ENCODE data around the gene LRRC8D. TPM values are rescaled to one million over a fixed set of nuclear protein-coding genes. Genes with fewer than 3 reads are reported as not detected.
A peak's percentile ranks its signal among the peaks of the same experiment; 100 is the strongest.

Gene LRRC8D
- total and polyA plus RNA-seq, 2 of the 4 experiments (the other 2 are of a cell fraction), result 34.1 to 35.3 TPM

DNA sequence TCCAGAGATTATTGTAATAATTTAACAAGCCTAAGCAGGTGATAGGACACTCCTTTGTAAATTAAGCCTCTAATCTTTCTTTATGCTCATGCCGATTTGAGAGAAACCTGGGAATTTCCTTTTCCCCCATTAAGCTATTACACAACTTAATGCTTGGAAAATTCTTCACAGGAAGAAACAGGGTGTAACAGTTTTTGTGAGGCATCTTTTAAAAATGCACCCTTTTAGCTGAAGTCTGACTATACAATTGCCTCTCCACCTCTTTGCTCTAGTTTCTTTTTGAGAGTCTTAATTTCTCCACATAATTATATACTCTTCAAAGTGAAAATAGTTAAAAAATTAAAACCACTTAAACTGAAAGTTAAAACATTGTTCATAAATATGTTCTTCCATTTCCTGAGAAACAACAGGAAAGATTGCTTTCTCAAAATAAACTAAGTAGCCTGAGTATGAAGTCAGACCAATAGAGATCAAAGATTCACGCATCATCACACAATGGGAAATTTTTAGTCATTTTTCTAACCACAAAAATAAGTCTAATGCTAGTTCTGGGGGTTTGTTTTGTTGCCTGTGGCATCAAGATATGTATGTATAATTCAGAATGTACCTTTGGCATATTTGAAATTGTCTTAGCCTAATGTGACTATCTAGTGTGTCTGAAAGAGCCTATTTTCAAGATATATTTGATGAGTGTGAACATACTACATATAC lies 34.7 kb downstream of the LRRC8D start:
- H2BK20ac ChIP-seq (ENCODE audit: low read depth, low read length), result no peak overlapping the region; the same call in 1 of the 2 replicates
- H3K27ac ChIP-seq (ENCODE audit: insufficient read depth, low read length), result peak overlapping the region; percentile 37; the same call in 1 of the 2 replicates
- peak overlapping the region; percentile 87 for H2BK5ac ChIP-seq (ENCODE audit: low read depth, low read length, poor library complexity, severe bottlenecking)
- ATAC-seq (ENCODE audit: low read depth), result peak; percentile 87
- peak overlapping the region; percentile 26 to 35; a peak in 2 of 4 replicates for H4K8ac ChIP-seq (ENCODE audit: low read depth in 2 of 2, low read length in 2 of 2)
- H3K18ac ChIP-seq (ENCODE audit: low read depth, low read length), result peak overlapping the region; percentile 61; the same call in 1 of the 2 replicates
- H3K9me1 ChIP-seq (ENCODE audit: insufficient read depth, low read length), result peaks cover 4% of the 10 kb centered on the region; the same call in 1 of the 2 replicates
- H3K4me1 ChIP-seq (ENCODE audit: control insufficient read depth, insufficient read depth, low read length), result peaks cover 4% of the 10 kb centered on the region; the same call in 1 of the 2 replicates
- H3K9me3 ChIP-seq (ENCODE audit: control insufficient read depth, insufficient read depth, low read length), result no peaks in the 10 kb centered on the region
- CTCF ChIA-PET, result interaction anchor here (0.7 kb wide), 1 partner anchor 12 kb away, joined by 3 read pairs; no protein-coding TSS in a partner anchor
- peak overlapping the region; percentile 54; the same call in 1 of the 2 replicates for H3K4ac ChIP-seq (ENCODE audit: low read depth, low read length)
- H3K9ac ChIP-seq (ENCODE audit: low read depth, low read length), result peak overlapping the region; percentile 29; the same call in 1 of the 2 replicates
- peaks cover 34 to 59% of the 10 kb centered on the region in 2 experiments for H3K79me1 ChIP-seq (ENCODE audit: low read depth in 1 of 2, low read length in 2 of 2)
- DNase-seq, result peak; percentile 67
- no CpG with 5 or more reads among the region's 2 CpGs for WGBS, 2 experiments (ENCODE audit: extremely low coverage in 2 of 2, insufficient read length in 1 of 2)
- H2AK5ac ChIP-seq (ENCODE audit: low read depth, low read length), result no peak overlapping the region
- no peak overlapping the region; the same call in 1 of the 2 replicates for H3K4me3 ChIP-seq (ENCODE audit: insufficient read depth, low read depth, low read length)
- peak overlapping the region; percentile 50 for H2BK15ac ChIP-seq (ENCODE audit: low read depth, low read length)
- no peak overlapping the region for H3K56ac ChIP-seq (ENCODE audit: extremely low read depth, insufficient read depth, low read length)
- H3K4me2 ChIP-seq (ENCODE audit: low read depth, low read length), result peak overlapping the region; percentile 70; the same call in 1 of the 2 replicates
- H2BK120ac ChIP-seq (ENCODE audit: low read depth, low read length), result peak overlapping the region; percentile 60; the same call in 1 of the 2 replicates
- no peak overlapping the region; the same call in 1 of the 2 replicates for H4K5ac ChIP-seq (ENCODE audit: low read depth, low read length)
- no peaks in the 10 kb centered on the region for H3K27me3 ChIP-seq (ENCODE audit: control insufficient read depth, insufficient read depth, low read length)
- dilution Hi-C loops (cut with HindIII; ENCODE audit: low sequenced_read_pairs, unreplicated experiment) (no loop called here), intact Hi-C loops (cut with micrococcal nuclease) (no loop called here), in situ Hi-C loops (cut with MboI; ENCODE audit: low sequenced_read_pairs) (no loop called here)
- POLR2A ChIA-PET (ENCODE audit: unreplicated experiment), result no interaction called here
- H2AFZ ChIP-seq (replicated peaks; ENCODE audit: low read length, poor library complexity), result no peak overlapping the region
- H3K14ac ChIP-seq (replicated peaks; ENCODE audit: low read depth, low read length), result peak overlapping the region; percentile 8; the same call in 1 of the 2 replicates
- H3K36me3 ChIP-seq (ENCODE audit: control insufficient read depth, insufficient read depth, low read length), result peaks cover 5% of the 10 kb centered on the region; the same call in 1 of the 2 replicates
- H4K20me1 ChIP-seq (ENCODE audit: insufficient read depth, low read length), result no peaks in the 10 kb centered on the region
- H3K23ac ChIP-seq (ENCODE audit: low read depth, low read length), result peak overlapping the region; percentile 52; the same call in 1 of the 2 replicates
- H2AK9ac ChIP-seq (replicated peaks; ENCODE audit: low read depth, low read length, poor library complexity), result no peak overlapping the region
- BruUV-seq (replicated peaks), result no TSS peak
- no peak overlapping the region for H4K91ac ChIP-seq (ENCODE audit: insufficient read depth, low read depth, low read length)
- TF ChIP-seq FOS (IDR thresholded peaks at IDR 0.05; ENCODE audit: low read depth, low read length), result no peak
- no peak for TF ChIP-seq BHLHE40 (IDR thresholded peaks at IDR 0.05; ENCODE audit: low read depth, low read length)
- TF ChIP-seq CHD1 (IDR thresholded peaks at IDR 0.05; ENCODE audit: low read depth, low read length), result no peak
- TF ChIP-seq MAFK (IDR thresholded peaks at IDR 0.05; ENCODE audit: low read depth, low read length), result no peak
- TF ChIP-seq SMC3 (IDR thresholded peaks at IDR 0.05; ENCODE audit: low read depth, low read length), result no peak
- TF ChIP-seq CEBPB (IDR thresholded peaks at IDR 0.05; ENCODE audit: low read depth, low read length), result peak; percentile 85
- TF ChIP-seq, protein P1, sequence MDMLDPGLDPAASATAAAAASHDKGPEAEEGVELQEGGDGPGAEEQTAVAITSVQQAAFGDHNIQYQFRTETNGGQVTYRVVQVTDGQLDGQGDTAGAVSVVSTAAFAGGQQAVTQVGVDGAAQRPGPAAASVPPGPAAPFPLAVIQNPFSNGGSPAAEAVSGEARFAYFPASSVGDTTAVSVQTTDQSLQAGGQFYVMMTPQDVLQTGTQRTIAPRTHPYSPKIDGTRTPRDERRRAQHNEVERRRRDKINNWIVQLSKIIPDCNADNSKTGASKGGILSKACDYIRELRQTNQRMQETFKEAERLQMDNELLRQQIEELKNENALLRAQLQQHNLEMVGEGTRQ (IDR thresholded peaks at IDR 0.05; ENCODE audit: low read depth, low read length), result no peak
